NCI-H2081 (cell line): ENCODE results near the gene KCNQ1OT1.

Experiments used
- DNase-seq, 2 experiments: peaks; one replicate each; lab custom pipeline; 2025; lab: John Stamatoyannopoulos, UW

Gene KCNQ1OT1

GRCh38 chr11:2687782-2688191, 12.0 kb downstream of the KCNQ1OT1 start:
- no peak for DNase-seq

GRCh38 chr11:2687223-2687530, 12.6 kb downstream of the KCNQ1OT1 start:
- DNase-seq = no peak

GRCh38 chr11:2686360-2687222, 13.2 kb downstream of the KCNQ1OT1 start:
- no peak for DNase-seq

DNA sequence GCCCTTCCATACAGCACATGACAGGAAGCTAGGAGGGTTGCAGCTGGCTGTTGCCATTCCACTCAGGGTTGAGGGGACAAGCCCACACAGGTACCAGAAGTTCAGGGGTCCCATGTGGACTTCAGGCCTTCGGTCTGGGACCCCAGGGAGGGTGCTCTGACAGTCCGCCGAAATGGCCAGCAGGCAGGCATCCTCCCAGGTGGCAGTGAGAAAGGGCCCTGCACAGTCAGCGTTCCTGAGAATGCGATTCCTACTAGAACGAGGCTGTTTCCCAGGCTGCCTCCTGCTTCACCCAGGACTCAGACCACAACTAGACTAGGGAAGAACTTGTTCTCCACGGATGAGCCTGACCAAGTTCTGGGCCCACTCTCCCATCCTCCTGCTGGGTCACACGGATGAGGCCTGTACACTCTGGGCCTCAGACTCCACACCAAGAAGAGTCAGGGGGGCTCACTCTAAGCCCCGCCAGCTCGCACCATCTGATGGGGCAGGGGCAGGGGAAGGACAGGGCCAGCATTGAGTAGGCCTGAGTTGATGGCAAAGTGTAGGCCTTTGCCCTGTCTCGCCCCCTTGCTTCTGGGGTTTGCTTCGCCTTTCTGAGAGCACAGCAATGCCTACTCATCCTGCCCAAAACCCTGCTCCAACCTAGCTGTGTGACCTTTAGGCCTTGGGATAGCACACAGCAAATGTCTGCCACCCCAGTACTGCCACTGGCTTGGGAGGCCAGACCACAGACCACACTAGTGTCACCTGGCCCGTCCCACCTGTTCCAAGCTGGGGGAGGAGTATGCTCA, 14.0 kb downstream of the KCNQ1OT1 start:
- no peak for DNase-seq

GRCh38 chr11:2685051-2685450, 14.7 kb downstream of the KCNQ1OT1 start:
- DNase-seq = no peak

- DNase-seq = no peak
These were observed 15.2 kb downstream of the KCNQ1OT1 start for GRCh38 chr11:2684581-2684980.

DNA sequence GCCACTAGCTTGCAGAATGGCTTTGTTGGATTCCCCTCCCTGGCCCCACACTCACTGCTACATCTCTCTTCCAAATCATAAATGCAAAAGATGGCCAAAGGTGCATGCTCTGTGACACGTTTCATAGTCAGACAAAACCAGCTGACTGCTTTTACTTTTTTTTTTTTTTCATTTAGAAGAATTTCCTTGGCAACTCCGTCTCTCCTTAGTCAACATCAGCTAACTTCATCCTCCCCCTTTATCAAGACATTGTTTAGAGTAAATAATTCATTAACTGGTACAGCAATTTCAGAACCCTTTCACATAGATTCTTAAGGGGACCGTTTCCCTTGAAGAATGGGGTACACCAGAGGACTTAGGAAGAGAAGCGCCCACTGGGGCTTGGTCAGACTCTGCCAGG, 16.0 kb downstream of the KCNQ1OT1 start:
- no peak for DNase-seq

DNA sequence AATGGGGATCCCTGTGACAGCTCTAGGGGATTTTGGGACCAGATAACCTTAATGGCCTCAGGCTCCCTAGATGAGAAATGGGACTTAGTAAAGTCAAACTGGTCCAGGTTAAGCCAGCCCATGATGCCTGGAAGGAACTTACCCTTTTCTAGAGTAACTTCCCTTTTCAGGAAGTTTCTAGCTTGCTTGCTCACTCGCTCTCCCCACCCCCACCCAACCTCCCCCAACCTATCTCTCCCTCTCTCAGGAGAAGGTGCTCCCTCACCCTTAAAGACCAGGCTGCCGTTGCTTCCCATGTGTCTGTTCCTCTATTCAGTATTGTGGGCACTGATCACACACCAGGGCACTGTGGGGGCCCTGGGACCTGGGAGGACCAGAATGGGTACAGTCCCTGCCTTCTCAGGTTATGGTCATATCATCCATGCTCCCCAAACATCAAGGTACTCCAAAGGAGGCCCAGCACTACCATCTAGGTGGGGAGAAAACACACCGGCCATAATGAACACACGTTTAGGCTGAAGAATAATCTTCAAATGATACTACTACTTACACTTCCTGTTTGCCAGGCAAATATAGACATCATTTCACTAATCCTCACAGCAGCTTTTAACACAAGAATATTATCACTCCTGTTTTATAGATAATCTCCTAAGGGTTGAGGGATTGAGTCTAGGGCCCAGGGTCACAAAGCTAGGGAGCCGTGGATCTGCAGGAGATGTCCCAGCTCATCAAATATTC, 18.2 kb downstream of the KCNQ1OT1 start:
- DNase-seq = no peak

GRCh38 chr11:2679011-2679676, 20.6 kb downstream of the KCNQ1OT1 start:
- DNase-seq = no peak

GRCh38 chr11:2678396-2678795, 21.4 kb downstream of the KCNQ1OT1 start:
- DNase-seq = no peak

GRCh38 chr11:2677127-2677526, 22.7 kb downstream of the KCNQ1OT1 start:
- DNase-seq = no peak

GRCh38 chr11:2675540-2675939, 24.3 kb downstream of the KCNQ1OT1 start:
- DNase-seq = no peak

DNA sequence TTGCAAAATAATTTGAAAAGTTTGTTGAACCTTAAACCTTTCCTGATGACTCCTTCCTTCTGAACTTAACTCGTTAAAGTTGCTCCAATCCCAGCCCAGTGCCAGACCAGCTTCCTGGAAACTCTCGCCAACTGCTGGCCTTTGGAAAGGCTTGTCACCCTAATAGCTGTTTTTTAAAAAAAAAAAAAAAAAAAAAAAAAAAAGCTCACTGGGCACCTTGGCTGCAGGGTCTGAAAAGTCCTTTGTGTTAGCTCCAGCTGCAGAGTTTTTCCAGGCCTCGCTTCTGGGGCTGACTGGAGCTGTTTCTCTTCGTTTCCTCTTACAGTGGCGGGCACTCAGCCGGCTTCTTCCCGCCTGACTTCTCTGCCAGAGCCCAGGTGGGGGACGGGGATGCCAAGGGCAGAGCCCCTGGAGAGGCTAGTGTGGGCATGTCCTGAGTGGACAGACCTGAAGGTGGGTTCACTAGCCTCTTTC, 25.1 kb downstream of the KCNQ1OT1 start:
- no peak for DNase-seq

DNA sequence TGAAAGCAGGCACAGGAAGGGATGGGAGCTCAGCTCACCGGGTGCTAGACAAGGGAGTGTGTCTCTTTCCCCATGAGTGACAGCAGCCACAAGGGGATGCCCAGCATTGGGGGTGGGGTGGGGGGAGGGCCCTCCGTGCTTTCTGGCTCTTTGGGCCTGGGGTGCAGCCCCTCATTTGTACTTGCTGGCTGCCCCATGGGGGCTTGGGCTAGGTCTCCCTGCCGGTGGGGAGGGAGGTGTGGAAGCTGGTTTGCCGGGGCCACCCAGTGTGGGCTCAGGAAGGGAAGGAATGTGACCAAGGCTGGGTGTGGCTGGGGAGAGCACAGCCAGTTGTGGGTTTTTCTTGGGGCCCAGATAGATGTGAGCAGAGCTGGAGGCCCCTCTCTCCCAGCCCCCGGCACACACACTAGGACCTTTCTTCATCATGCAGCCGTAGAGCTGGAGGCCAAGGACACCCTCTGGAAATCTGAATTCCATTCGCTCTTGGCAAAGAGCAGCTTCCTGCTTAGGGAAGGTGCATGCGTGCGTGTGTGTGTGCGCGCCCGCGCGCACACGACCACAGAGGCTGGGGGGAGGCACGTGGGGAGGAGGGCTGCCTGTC, 25.8 kb downstream of the KCNQ1OT1 start:
- no peak for DNase-seq

- DNase-seq = no peak
These were observed 26.6 kb downstream of the KCNQ1OT1 start for GRCh38 chr11:2673250-2673610.

- DNase-seq = no peak
These were observed 27.1 kb downstream of the KCNQ1OT1 start for GRCh38 chr11:2672553-2673249.

- DNase-seq = no peak
These were observed 28.0 kb downstream of the KCNQ1OT1 start for GRCh38 chr11:2671748-2672147.

DNA sequence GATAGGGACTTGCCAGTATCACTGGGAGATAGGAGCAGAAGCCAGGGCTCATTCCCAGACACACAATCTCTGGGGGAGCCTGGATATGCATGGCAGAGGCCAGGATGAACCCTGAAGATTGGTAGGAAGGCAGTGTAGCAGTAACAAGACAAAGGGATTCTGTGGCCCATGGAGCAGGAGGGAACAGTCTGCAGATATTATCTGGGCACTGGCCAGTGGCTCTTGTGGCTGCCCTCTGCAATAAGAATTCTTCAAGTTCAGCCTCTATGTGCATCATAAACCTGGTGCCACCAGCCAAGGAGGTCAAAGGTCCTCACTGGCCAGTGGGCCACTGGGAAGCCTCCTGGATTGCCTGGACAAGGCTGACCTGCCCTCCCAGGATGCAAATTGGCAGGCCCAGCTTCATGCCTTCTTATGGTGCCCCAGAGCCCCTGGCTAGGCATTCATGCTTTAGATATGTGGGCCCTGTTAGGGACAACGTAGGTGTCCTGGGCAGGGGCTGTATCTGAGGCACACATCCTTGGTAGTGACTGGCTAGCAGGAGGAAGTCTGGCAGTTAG, 29.2 kb downstream of the KCNQ1OT1 start:
- no peak for DNase-seq

GRCh38 chr11:2669634-2670469, 29.9 kb downstream of the KCNQ1OT1 start:
- no peak for DNase-seq

GRCh38 chr11:2668876-2669275, 30.9 kb downstream of the KCNQ1OT1 start:
- DNase-seq = no peak
